ENCODE data around the gene CCDC92B. TPM values are rescaled to one million over a fixed set of nuclear protein-coding genes. Genes with fewer than 3 reads are reported as not detected.

Gene CCDC92B
- total and polyA plus RNA-seq, 10 of the 15 experiments (the other 5 are each of a cell fraction or from before 2014, with no cell fraction given) = not detected

- Histone ChIP-seq H3K9me3 (replicated peaks; ENCODE audit: control insufficient read depth, insufficient read depth, low read length) (no peaks in the 10 kb centered on the region), H4K20me1 (ENCODE audit: control insufficient read depth, insufficient read depth) (no peaks in the 10 kb centered on the region), H3K27me3 (replicated peaks in 1 of 2; ENCODE audit: control insufficient read depth in 2 of 2, insufficient read depth in 2 of 2, low read length in 1 of 2) (peaks cover 0 to 3% of the 10 kb centered on the region in 2 experiments; a peak in 2 of 4 replicates), H3K4me1 (ENCODE audit: control insufficient read depth, insufficient read depth, low read length) (no peaks in the 10 kb centered on the region), H3K27ac (ENCODE audit: control insufficient read depth, insufficient read depth) (no peak overlapping the region), H3K4me2 (ENCODE audit: control insufficient read depth, insufficient read depth) (no peak overlapping the region), H3K4me3 (no peak overlapping the region), H3K9ac (ENCODE audit: control insufficient read depth, insufficient read depth, low read length) (no peak overlapping the region), H3K36me3 (ENCODE audit: control insufficient read depth in 2 of 2, insufficient read depth in 2 of 2, low read length in 1 of 2) (no peaks in the 10 kb centered on the region), H3K79me2 (ENCODE audit: control insufficient read depth, insufficient read depth, low read length) (no peaks in the 10 kb centered on the region), H2AFZ (ENCODE audit: control insufficient read depth, low read depth, low read length) (no peak overlapping the region)
- CTCF ChIA-PET = no interaction called here
- DNase-seq (ENCODE audit: low read depth, low spot score) (no peak), ATAC-seq (no peak), FAIRE-seq (no peak)
- 6% methylated on average over 11 of the region's 11 CpGs for WGBS (ENCODE audit: insufficient coverage, insufficient replicate concordance, low lambda C conversion rate, missing lambda C conversion rate)
- BruUV-seq (replicated peaks) = no TSS peak
- intact Hi-C loops (cut with micrococcal nuclease; ENCODE audit: unreplicated experiment) = no loop called here
- POLR2A ChIA-PET = no interaction called here
- SMC1A ChIA-PET (ENCODE audit: uncharacterized antibody, unreplicated experiment) = no interaction called here
- RAD21 ChIA-PET (ENCODE audit: unreplicated experiment) = no interaction called here
- in situ Hi-C loops (cut with MboI) = no loop called here
- TF ChIP-seq PAX8 (IDR thresholded peaks at IDR 0.05) (no peak), BRCA1 (IDR thresholded peaks at IDR 0.05; ENCODE audit: low read depth, low read length) (no peak), JUND (IDR thresholded peaks at IDR 0.05; ENCODE audit: low read depth, low read length) (no peak), YY1 (IDR thresholded peaks at IDR 0.05; ENCODE audit: low read depth, low read length) (no peak), FOXM1 (IDR thresholded peaks at IDR 0.05; ENCODE audit: low read depth, low read length) (no peak), NR2F1 (conservative IDR thresholded peaks at IDR 0.05) (no peak), ESRRA (IDR thresholded peaks at IDR 0.05; ENCODE audit: low read length) (no peak)
These were observed 4.0 kb downstream of the CCDC92B start for GRCh38 chr17:2745317-2746037.

GRCh38 chr17:2737693-2738092, 11.8 kb downstream of the CCDC92B start:
- no peak overlapping the region for H3K9ac ChIP-seq (ENCODE audit: control insufficient read depth, insufficient read depth, low read length)
- ChIA-PET RAD21 (ENCODE audit: unreplicated experiment) (no interaction called here), CTCF (no interaction called here), SMC1A (ENCODE audit: uncharacterized antibody, unreplicated experiment) (no interaction called here), POLR2A (no interaction called here)
- no peak for DNase-seq (ENCODE audit: low read depth, low spot score)
- intact Hi-C loops (cut with micrococcal nuclease; ENCODE audit: unreplicated experiment) = no loop called here
- H3K36me3 ChIP-seq (ENCODE audit: control insufficient read depth in 2 of 2, insufficient read depth in 2 of 2, low read length in 1 of 2) = no peaks in the 10 kb centered on the region
- no peaks in the 10 kb centered on the region for H3K27me3 ChIP-seq (replicated peaks in 1 of 2; ENCODE audit: control insufficient read depth in 2 of 2, insufficient read depth in 2 of 2, low read length in 1 of 2)
- no peak for FAIRE-seq
- H3K9me3 ChIP-seq (replicated peaks; ENCODE audit: control insufficient read depth, insufficient read depth, low read length) = no peaks in the 10 kb centered on the region
- no peak overlapping the region for H3K27ac ChIP-seq (ENCODE audit: control insufficient read depth, insufficient read depth)
- 59% methylated on average over 15 of the region's 15 CpGs for WGBS (ENCODE audit: insufficient coverage, insufficient replicate concordance, low lambda C conversion rate, missing lambda C conversion rate)
- H2AFZ ChIP-seq (ENCODE audit: control insufficient read depth, low read depth, low read length) = no peak overlapping the region
- in situ Hi-C loops (cut with MboI) = no loop called here
- H4K20me1 ChIP-seq (ENCODE audit: control insufficient read depth, insufficient read depth) = no peaks in the 10 kb centered on the region
- no peaks in the 10 kb centered on the region for H3K79me2 ChIP-seq (ENCODE audit: control insufficient read depth, insufficient read depth, low read length)
- no TSS peak for BruUV-seq (replicated peaks)
- ATAC-seq = no peak
- H3K4me3 ChIP-seq = no peak overlapping the region
- H3K4me2 ChIP-seq (ENCODE audit: control insufficient read depth, insufficient read depth) = no peak overlapping the region
- H3K4me1 ChIP-seq (ENCODE audit: control insufficient read depth, insufficient read depth, low read length) = no peaks in the 10 kb centered on the region
- no peak for TF ChIP-seq SIX5 (IDR thresholded peaks at IDR 0.05; ENCODE audit: low read depth, low read length, severe bottlenecking)
- TF ChIP-seq ZNF207 (IDR thresholded peaks at IDR 0.05; ENCODE audit: borderline replicate concordance) = no peak
- no peak for TF ChIP-seq ZNF217 (IDR thresholded peaks at IDR 0.05)
- TF ChIP-seq STAT3 (IDR thresholded peaks at IDR 0.05; ENCODE audit: low read depth, low read length) = no peak
- no peak for TF ChIP-seq TCF12 (IDR thresholded peaks at IDR 0.05; ENCODE audit: low read depth, low read length)
- TF ChIP-seq CUX1 (IDR thresholded peaks at IDR 0.05; ENCODE audit: insufficient replicate concordance, low read depth, low read length) = no peak
- no peak for TF ChIP-seq RAD51 (IDR thresholded peaks at IDR 0.05)
- no peak for TF ChIP-seq DPF2 (IDR thresholded peaks at IDR 0.05)
- no peak for TF ChIP-seq POLR2AphosphoS2 (IDR thresholded peaks at IDR 0.05; ENCODE audit: low read depth, low read length)

Data from GM12878 (cell line).